GM12878 (cell line): ENCODE results near the gene RASL12. TPM values are rescaled to one million over a fixed set of nuclear protein-coding genes. Genes with fewer than 3 reads are reported as not detected.

Experiments used
- ATAC-seq: fragments of 200-7000 bp; cut with Tn5 transposase; 3 replicates; pipeline ENCODE4 v1.9.1; 2020; ENCODE audit warnings: mild to moderate bottlenecking, moderate library complexity
- BruUV-seq: library from RNA; stranded (reverse); fragments of 400-500 nt; replicated peaks from 2 replicates; lab custom pipeline; 2021; lab: Mats Ljungman, UMichigan
- CTCF ChIA-PET: fragments of 300-600 bp; sonication (Branson Sonifier 250); formaldehyde crosslinking; extraction: SDS; loops from one replicate; lab custom pipeline; 2021; ENCODE audit warnings: inconsistent platforms; lab: Yijun Ruan, JAX
- POLR2A ChIA-PET: fragments of 350-600 bp; formaldehyde crosslinking; extraction: SDS; loops from one replicate; lab custom pipeline; 2021; ENCODE audit warnings: inconsistent platforms; lab: Charles Lee
- RAD21 ChIA-PET: fragments of 300-600 bp; sonication (Branson Sonifier 250); formaldehyde crosslinking; loops from one replicate; lab custom pipeline; 2023; ENCODE audit warnings: antibody characterized with exemption; ENCODE audit not compliant: unreplicated experiment; lab: Charles Lee
- SMC1A ChIA-PET: fragments of 300-600 bp; sonication (Branson Sonifier 250); formaldehyde crosslinking; loops from one replicate; lab custom pipeline; 2023; ENCODE audit not compliant: unreplicated experiment, uncharacterized antibody; lab: Charles Lee
- DNase-seq: peaks from one replicate; pipeline ENCODE4 v3.0.0-alpha.2; 2011; ENCODE audit warnings: low read depth, low spot score
- FAIRE-seq: peaks from 3 replicates; lab custom pipeline; 2011; peaks lifted over from hg19 to GRCh38; lab: Jason Lieb, UNC
- H2AFZ ChIP-seq: 2 replicates; pipeline ENCODE4 v1.6.0; 2011; ENCODE audit warnings: low read depth, low read length, control low read depth; ENCODE audit not compliant: control insufficient read depth
- H3K27ac ChIP-seq: 2 replicates; pipeline ENCODE4 v1.5.1; 2011; ENCODE audit warnings: control low read depth; ENCODE audit not compliant: control insufficient read depth, insufficient read depth
- H3K27me3 ChIP-seq, 2 experiments: replicated peaks in 1 of 2; 2 replicates each; pipeline versions ENCODE4 v1.6.0 to v1.6.1; 2011; ENCODE audit warnings: low read length in 1 of 2; ENCODE audit not compliant: control insufficient read depth in 2 of 2, insufficient read depth in 2 of 2
- H3K36me3 ChIP-seq, 2 experiments: 2 replicates each; pipeline ENCODE4 v1.5.1; 2011; ENCODE audit warnings: low read length in 1 of 2; ENCODE audit not compliant: control insufficient read depth in 2 of 2, insufficient read depth in 2 of 2
- H3K4me1 ChIP-seq: 2 replicates; pipeline ENCODE4 v1.6.1; 2011; ENCODE audit warnings: mild to moderate bottlenecking, low read length, moderate library complexity, mixed read lengths; ENCODE audit not compliant: control insufficient read depth, insufficient read depth
- H3K4me2 ChIP-seq: 2 replicates; pipeline ENCODE4 v1.6.0; 2011; ENCODE audit warnings: control low read depth; ENCODE audit not compliant: control insufficient read depth, insufficient read depth
- H3K4me3 ChIP-seq: fragments of 200-600 bp; sonication (generic); 2 replicates; pipeline ENCODE4 v1.5.1; 2016
- H3K79me2 ChIP-seq: 2 replicates; pipeline ENCODE4 v1.6.0; 2011; ENCODE audit warnings: low read length; ENCODE audit not compliant: control insufficient read depth, insufficient read depth
- H3K9ac ChIP-seq: 2 replicates; pipeline ENCODE4 v1.8.0; 2011; ENCODE audit warnings: low read length, control low read depth, mixed read lengths; ENCODE audit not compliant: control insufficient read depth, insufficient read depth
- H3K9me3 ChIP-seq: replicated peaks from 3 replicates; pipeline ENCODE4 v1.5.1; 2011; ENCODE audit warnings: mild to moderate bottlenecking, low read length; ENCODE audit not compliant: control insufficient read depth, insufficient read depth
- H4K20me1 ChIP-seq: 2 replicates; pipeline ENCODE4 v1.6.0; 2011; ENCODE audit not compliant: control insufficient read depth, insufficient read depth
- CEBPZ ChIP-seq: fragments of 150-350 bp; IDR thresholded peaks from 2 replicates; pipeline ENCODE4 v1.6.1; 2016; ENCODE audit warnings: low read depth, low read length
- NBN ChIP-seq: fragments of 450-650 bp; IDR thresholded peaks from 2 replicates; pipeline ENCODE4 v1.6.1; 2016
- NKRF ChIP-seq: fragments of 450-650 bp; conservative IDR thresholded peaks from 2 replicates; pipeline ENCODE4 v1.6.1; 2017; ENCODE audit warnings: mild to moderate bottlenecking, moderate library complexity
- SMAD1 ChIP-seq: fragments of 450-650 bp; IDR thresholded peaks from 2 replicates; pipeline ENCODE4 v1.6.1; 2018; ENCODE audit warnings: mild to moderate bottlenecking, low read depth; ENCODE audit not compliant: partially characterized antibody
- WGBS: methylation state at CpG from one replicate; pipeline ENCODE4 v1.1.6; 2016; ENCODE audit warnings: low lambda C conversion rate; ENCODE audit not compliant: insufficient replicate concordance, insufficient coverage; ENCODE audit errors: missing lambda C conversion rate; 5-methylcytosine and 5-hydroxymethylcytosine counted together
- in situ Hi-C: fragments of 300-500 bp; cut with MboI; formaldehyde crosslinking; loops from 9 replicates; pipeline ENCODE4 v1.14.3; 2018; ENCODE audit warnings: mixed read lengths
- intact Hi-C: fragments of 100-400 bp; cut with micrococcal nuclease; formaldehyde crosslinking; loops from one replicate; pipeline ENCODE4 v1.14.2; 2022; ENCODE audit not compliant: unreplicated experiment
- polyA plus RNA-seq, 11 experiments: library from polyadenylated mRNA; depleted of rRNA in 4 of 11; unstranded in 6 of 11; stranded (reverse) in 5 of 11; fragments of >200 nt; fragmentation: Nextera tagmentation in 4 of 11; fragmentation: Illumina TruSeq in 1 of 11; extraction: Ambion mirVana in 4 of 11; extraction: Trizol in 1 of 11; gene quantifications; 1 replicate in 1 of 11; 2 replicates in 10 of 11; pipeline versions ENCODE4 v1.2.1 to v1.2.3, GENCODE V29; 2011 to 2016; ENCODE audit warnings: inconsistent platforms in 2 of 11, missing spikeins in 2 of 11, low read depth in 1 of 11
- total RNA-seq, 4 experiments: library from RNA; depleted of rRNA in 3 of 4; stranded (reverse); fragments of >200 nt in 3 of 4; fragmentation: Illumina TruSeq in 1 of 4; extraction: Trizol in 1 of 4; gene quantifications; 2 replicates each; pipeline versions ENCODE4 v1.2.1 to v1.2.3, GENCODE V29; 2013 to 2021

RASL12 gene
- total and polyA plus RNA-seq, 10 of the 15 experiments (the other 5 are each of a cell fraction or from before 2014, with no cell fraction given), result 0.06 to 0.10 TPM; not detected in 8

- no peaks in the 10 kb centered on the region for H3K4me1 ChIP-seq
- no peak overlapping the region for H3K4me2 ChIP-seq
- ChIA-PET CTCF (interaction anchor here (0.5 to 3.5 kb wide), 10 partner anchors 9 to 781 kb away, joined by 3 to 22 read pairs (median 4); no protein-coding TSS in a partner anchor), SMC1A (interaction anchor here (0.8 to 4.9 kb wide), 2 partner anchors 9 to 310 kb away, joined by 3 to 28 read pairs; no protein-coding TSS in a partner anchor), RAD21 (interaction anchor here (1.0 to 3.3 kb wide), 3 partner anchors 9 to 41 kb away, joined by 3 to 20 read pairs (median 4); no protein-coding TSS in a partner anchor), POLR2A (interaction anchor here (0.6 to 2.5 kb wide), 3 partner anchors 9 to 62 kb away, joined by 3 to 6 read pairs (median 3); no protein-coding TSS in a partner anchor)
- WGBS, result 43% methylated on average over 4 of the region's 4 CpGs
- H4K20me1 ChIP-seq, result no peaks in the 10 kb centered on the region
- no peaks in the 10 kb centered on the region for H3K79me2 ChIP-seq
- in situ Hi-C loops, result no loop called here
- H3K27ac ChIP-seq, result no peak overlapping the region
- intact Hi-C loops, result no loop called here
- FAIRE-seq (no peak), ATAC-seq (no peak), DNase-seq (no peak)
- no peaks in the 10 kb centered on the region for H3K36me3 ChIP-seq
- H2AFZ ChIP-seq, result no peak overlapping the region
- no peak for TF ChIP-seq NKRF
- TF ChIP-seq CEBPZ, result no peak
- no peak for TF ChIP-seq SMAD1
- no peak for TF ChIP-seq NBN
- H3K27me3 ChIP-seq, result no peaks in the 10 kb centered on the region
- BruUV-seq, result no TSS peak
- H3K9ac ChIP-seq, result no peak overlapping the region
- no peak overlapping the region for H3K4me3 ChIP-seq
- H3K9me3 ChIP-seq, result no peaks in the 10 kb centered on the region
Observed at GRCh38 chr15:65042776-65043327, 24.9 kb downstream of the RASL12 start.
